Ishikawa (cell line): ENCODE results near the gene SHISA5.

Source experiments
- CEBPB ChIP-seq: IDR thresholded peaks from 2 replicates; pipeline ENCODE4 v1.6.1; 2012
- CREB1 ChIP-seq: IDR thresholded peaks from 2 replicates; pipeline ENCODE4 v1.6.1; 2012; ENCODE audit warnings: low read depth
- EGR1 ChIP-seq: IDR thresholded peaks from 2 replicates; pipeline ENCODE4 v1.6.1; 2012
- EP300 ChIP-seq: IDR thresholded peaks from 2 replicates; pipeline ENCODE4 v1.6.1; 2012; ENCODE audit warnings: borderline replicate concordance
- FOXM1 ChIP-seq: IDR thresholded peaks from 2 replicates; pipeline ENCODE4 v1.6.1; 2012; ENCODE audit warnings: low read depth, borderline replicate concordance
- MAX ChIP-seq: IDR thresholded peaks from 2 replicates; pipeline ENCODE4 v1.6.1; 2012
- NFIC ChIP-seq: IDR thresholded peaks from 2 replicates; pipeline ENCODE4 v1.6.1; 2012
- RAD21 ChIP-seq: IDR thresholded peaks from 2 replicates; pipeline ENCODE4 v1.6.1; 2012; ENCODE audit warnings: low read depth
- REST ChIP-seq: IDR thresholded peaks from 2 replicates; pipeline ENCODE4 v1.6.1; 2012; ENCODE audit warnings: low read depth, mild to moderate bottlenecking
- TAF1 ChIP-seq: IDR thresholded peaks from 2 replicates; pipeline ENCODE4 v1.6.1; 2012; ENCODE audit warnings: low read depth, mild to moderate bottlenecking
- TCF12 ChIP-seq: IDR thresholded peaks from 2 replicates; pipeline ENCODE4 v1.6.1; 2012; ENCODE audit warnings: low read depth
- TEAD4 ChIP-seq: IDR thresholded peaks from 2 replicates; pipeline ENCODE4 v1.6.1; 2012
- USF1 ChIP-seq: IDR thresholded peaks from 2 replicates; pipeline ENCODE4 v1.6.1; 2012
- YY1 ChIP-seq: IDR thresholded peaks from 2 replicates; pipeline ENCODE4 v1.6.1; 2012; ENCODE audit warnings: low read depth
- ZBTB7A ChIP-seq: IDR thresholded peaks from 2 replicates; pipeline ENCODE4 v1.6.1; 2012; ENCODE audit warnings: low read depth

SHISA5 gene

GRCh38 chr3:48519277-48519643 is 15.3 kb upstream of the SHISA5 start:
- TF ChIP-seq EP300 (no peak), TEAD4 (no peak), EGR1 (no peak), CREB1 (no peak), REST (no peak), NFIC (no peak), CEBPB (no peak), TAF1 (no peak), ZBTB7A (no peak)

GRCh38 chr3:48518638-48519276 is 14.8 kb upstream of the SHISA5 start:
- TF ChIP-seq TAF1 = no peak
- no peak for TF ChIP-seq CREB1
- TF ChIP-seq EP300 = no peak
- TF ChIP-seq FOXM1 = no peak
- no peak for TF ChIP-seq ZBTB7A
- no peak for TF ChIP-seq RAD21
- TF ChIP-seq USF1 = no peak
- no peak for TF ChIP-seq EGR1
- no peak for TF ChIP-seq TCF12
- TF ChIP-seq MAX = no peak
- no peak for TF ChIP-seq NFIC
- TF ChIP-seq CEBPB = no peak
- TF ChIP-seq YY1 = no peak
- no peak for TF ChIP-seq REST
- TF ChIP-seq TEAD4 = no peak

- TF ChIP-seq CREB1 = no peak
- TF ChIP-seq TAF1 = no peak
- TF ChIP-seq REST = no peak
- TF ChIP-seq TCF12 = no peak
- TF ChIP-seq MAX = no peak
- TF ChIP-seq TEAD4 = no peak
- TF ChIP-seq USF1 = no peak
- no peak for TF ChIP-seq CEBPB
- no peak for TF ChIP-seq EP300
- no peak for TF ChIP-seq YY1
- TF ChIP-seq ZBTB7A = no peak
- no peak for TF ChIP-seq RAD21
- TF ChIP-seq EGR1 = no peak
- no peak for TF ChIP-seq NFIC
- TF ChIP-seq FOXM1 = no peak
These were observed 14.1 kb upstream of the SHISA5 start for GRCh38 chr3:48518069-48518468.

GRCh38 chr3:48516571-48516970 is 12.6 kb upstream of the SHISA5 start:
- no peak for TF ChIP-seq REST
- no peak for TF ChIP-seq FOXM1
- no peak for TF ChIP-seq ZBTB7A
- no peak for TF ChIP-seq TEAD4
- no peak for TF ChIP-seq CEBPB
- TF ChIP-seq EP300 = no peak
